Stimulated activated CD4-positive, alpha-beta T cell treated with anti-CD3 and anti-CD28 coated beads, Interleukin-2, amount 100 ng/mL, for 48 hours (primary cell): Measurements from ENCODE around the gene SLC4A2.

ENCODE experiments used
- DNase-seq, 2 donors: peaks; one replicate each; pipeline ENCODE4 v3.0.0-alpha.2; 2020

SLC4A2 gene

GRCh38 chr7:151063212-151063561, 3.8 kb downstream of the SLC4A2 start:
- no peak for DNase-seq

DNA sequence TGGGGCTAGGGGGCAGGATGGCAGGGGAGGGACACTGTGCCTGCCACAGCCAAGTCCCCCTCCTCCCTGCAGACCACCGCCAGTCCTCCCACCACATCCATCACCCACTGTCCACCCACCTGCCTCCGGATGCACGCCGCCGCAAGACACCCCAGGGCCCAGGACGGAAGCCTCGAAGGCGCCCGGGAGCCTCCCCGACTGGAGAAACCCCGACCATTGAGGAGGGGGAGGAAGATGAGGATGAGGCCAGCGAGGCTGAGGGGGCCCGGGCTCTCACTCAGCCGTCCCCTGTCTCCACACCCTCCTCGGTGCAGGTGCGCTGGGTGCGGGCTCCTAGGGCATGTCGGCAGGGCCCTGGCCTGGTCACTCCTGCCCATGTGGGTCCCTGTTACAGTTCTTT, 5.1 kb downstream of the SLC4A2 start:
- DNase-seq = no peak

DNA sequence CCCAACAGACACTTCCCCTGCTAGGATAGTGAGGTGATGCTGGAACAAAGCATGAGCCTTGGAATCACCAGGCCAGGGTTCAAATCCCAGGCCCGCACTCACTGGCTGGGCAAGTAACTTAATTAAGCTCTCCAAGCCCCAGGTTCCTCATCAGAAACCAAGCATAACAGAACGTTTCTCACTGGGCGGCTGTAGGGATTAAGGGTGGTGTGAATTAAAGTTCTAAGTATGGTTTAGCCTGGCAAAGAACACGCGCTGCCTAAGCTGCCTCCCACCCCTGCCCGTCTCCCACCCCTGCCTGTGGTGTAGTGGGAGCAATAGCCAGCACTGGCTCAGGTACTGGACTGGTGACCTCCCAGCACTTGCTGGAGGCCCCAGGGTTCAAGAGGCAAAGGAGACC, 5.6 kb downstream of the SLC4A2 start:
- no peak for DNase-seq

- no peak for DNase-seq
Observed at GRCh38 chr7:151065516-151065915, 6.1 kb downstream of the SLC4A2 start.

GRCh38 chr7:151066273-151066974, 7.0 kb downstream of the SLC4A2 start:
- no peak for DNase-seq

DNA sequence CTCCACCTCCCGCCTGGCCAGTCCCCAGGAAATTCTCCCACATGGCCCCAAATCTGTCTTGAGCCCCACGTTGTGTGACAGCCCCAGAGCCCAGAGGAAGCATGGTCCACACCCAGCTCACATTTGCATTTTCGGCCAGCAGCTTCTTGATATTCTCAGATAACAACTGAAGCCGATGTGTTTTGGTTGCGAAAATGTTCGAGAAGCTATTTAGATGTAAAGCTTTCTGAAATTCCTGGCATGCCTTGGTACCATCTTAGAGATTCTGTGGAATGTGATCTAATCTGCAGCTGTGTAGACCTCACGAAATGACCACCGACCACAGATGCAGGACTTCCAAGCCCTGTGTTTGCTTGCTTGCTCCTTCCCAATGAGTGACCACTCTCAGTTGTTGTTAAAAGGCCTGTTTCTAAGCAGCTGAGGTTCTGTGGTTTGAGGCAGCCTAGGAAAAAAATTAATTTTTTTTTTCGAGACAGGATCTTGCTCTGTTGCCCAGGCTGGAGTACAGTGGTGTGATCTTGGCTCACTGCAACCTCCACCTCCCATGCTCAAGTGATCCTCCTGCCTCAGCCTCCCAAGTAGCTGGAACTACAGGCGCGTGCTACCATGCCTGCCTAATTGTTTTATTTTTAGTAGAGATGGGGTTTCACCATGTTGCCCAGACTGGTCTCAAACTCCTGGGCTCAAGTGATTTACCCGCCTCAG, 8.8 kb downstream of the SLC4A2 start:
- DNase-seq = no peak

GRCh38 chr7:151069841-151070573, 10.6 kb downstream of the SLC4A2 start:
- DNase-seq = no peak

- no peak for DNase-seq
Observed at GRCh38 chr7:151070574-151070960, 11.2 kb downstream of the SLC4A2 start.

- DNase-seq = no peak
Observed at GRCh38 chr7:151071032-151071866, 11.9 kb downstream of the SLC4A2 start.

DNA sequence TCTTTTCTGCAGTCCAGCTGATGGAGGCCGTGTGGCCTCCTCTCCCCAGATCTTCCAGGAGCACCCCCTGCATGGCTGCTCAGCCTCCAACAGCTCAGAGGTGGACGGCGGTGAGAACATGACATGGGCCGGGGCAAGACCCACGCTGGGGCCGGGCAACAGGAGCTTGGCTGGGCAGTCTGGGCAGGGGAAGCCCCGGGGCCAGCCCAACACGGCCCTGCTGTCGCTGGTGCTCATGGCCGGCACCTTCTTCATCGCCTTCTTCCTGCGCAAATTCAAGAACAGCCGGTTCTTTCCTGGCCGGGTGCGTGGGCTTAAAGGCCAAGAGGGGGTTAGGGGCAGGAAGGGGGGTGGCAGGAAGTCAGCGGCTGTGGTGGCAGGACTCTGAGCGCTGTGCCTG, 14.6 kb downstream of the SLC4A2 start:
- DNase-seq = no peak

- no peak for DNase-seq
Observed at GRCh38 chr7:151074817-151075661, 15.7 kb downstream of the SLC4A2 start.

GRCh38 chr7:151075662-151075971, 16.2 kb downstream of the SLC4A2 start:
- DNase-seq = no peak

- DNase-seq = no peak
Observed at GRCh38 chr7:151075978-151076426, 16.6 kb downstream of the SLC4A2 start.

GRCh38 chr7:151076863-151077704, 17.7 kb downstream of the SLC4A2 start:
- no peak for DNase-seq

- no peak for DNase-seq
Observed at GRCh38 chr7:151077705-151078232, 18.4 kb downstream of the SLC4A2 start.

- DNase-seq = no peak
Observed at GRCh38 chr7:151078233-151079040, 19.0 kb downstream of the SLC4A2 start.

- no peak for DNase-seq
Observed at GRCh38 chr7:151079199-151079910, 20.0 kb downstream of the SLC4A2 start.

GRCh38 chr7:151080067-151080521, 20.7 kb downstream of the SLC4A2 start:
- no peak for DNase-seq

DNA sequence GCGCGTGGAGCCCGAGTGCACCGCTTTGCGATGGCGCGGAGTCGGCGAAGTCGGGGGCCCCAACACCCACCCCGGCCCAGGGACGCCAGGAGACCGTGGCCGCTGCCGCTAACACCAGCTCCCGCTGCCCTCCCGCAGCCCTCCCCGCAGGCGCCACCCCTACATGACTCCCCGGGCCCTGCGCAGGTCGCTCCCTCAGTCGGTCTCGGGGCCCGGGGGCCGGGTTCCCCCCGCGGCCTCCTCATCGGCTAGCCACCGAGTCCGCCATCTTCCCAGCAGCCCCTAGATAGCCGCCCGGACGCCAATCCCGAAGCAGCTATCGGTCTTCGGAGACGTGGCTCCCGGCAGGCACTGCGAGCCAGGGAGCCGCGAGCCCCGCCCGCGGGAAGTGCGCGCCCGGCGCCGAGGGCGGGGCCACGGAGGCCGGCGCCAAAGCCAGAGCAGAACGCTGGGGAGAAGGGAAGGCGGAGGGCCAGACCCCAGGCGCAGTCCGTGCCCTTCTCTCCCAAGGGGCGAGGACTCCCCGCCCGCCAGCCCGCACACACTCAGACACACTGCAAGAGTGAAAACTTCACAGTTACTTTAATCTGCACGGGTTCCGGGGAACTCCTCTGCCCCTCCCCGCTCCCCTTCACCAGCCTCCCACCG, 21.3 kb downstream of the SLC4A2 start, which contains the start of gene FASTK:
FASTK (minus strand) TSS at position 288 of the 648 bp plus-strand sequence; CDS start at position 245, 43 bp downstream.
- DNase-seq = peak; percentile 74 to 81
